ENCODE data around the gene NXPH1. TPM values are rescaled to one million over a fixed set of nuclear protein-coding genes. Genes with fewer than 3 reads are reported as not detected.

NXPH1 gene
- total and polyA plus RNA-seq, 5 experiments from 2014 or later: not detected

DNA sequence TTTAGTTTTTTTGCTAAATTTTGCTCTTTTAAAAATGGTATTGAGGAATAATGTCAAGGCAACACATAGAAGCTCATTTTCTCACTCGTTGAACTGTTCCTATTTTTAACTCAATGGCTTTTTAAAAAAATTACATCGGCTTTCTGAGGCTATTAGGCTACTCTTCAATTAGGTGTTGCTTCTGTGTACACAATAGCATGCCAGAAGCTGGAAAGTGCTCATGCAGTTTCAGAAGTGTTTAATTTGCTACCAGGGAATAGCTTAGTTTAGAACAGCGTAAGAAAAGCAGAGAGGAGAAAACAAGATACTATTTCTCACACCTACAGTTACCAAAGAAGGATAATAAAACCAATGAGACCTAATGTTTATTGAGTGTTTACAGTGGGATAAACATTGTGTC lies 157.4 kb downstream of the NXPH1 start:
- POLR2A ChIA-PET: no interaction called here
- no peaks in the 10 kb centered on the region for H3K4me1 Mint-ChIP-seq
- DNase-seq (no peak), ATAC-seq (no peak)
- H3K4me3 Mint-ChIP-seq: no peak overlapping the region
- H3K27me3 Mint-ChIP-seq: peaks cover 0 to 2% (median 0%) of the 10 kb centered on the region in 5 donors
- no peak overlapping the region for H3K27ac Mint-ChIP-seq
- H3K36me3 Mint-ChIP-seq: no peaks in the 10 kb centered on the region
- H3K9me3 Mint-ChIP-seq: peaks cover 0 to 9% (median 2%) of the 10 kb centered on the region in 9 donors

DNA sequence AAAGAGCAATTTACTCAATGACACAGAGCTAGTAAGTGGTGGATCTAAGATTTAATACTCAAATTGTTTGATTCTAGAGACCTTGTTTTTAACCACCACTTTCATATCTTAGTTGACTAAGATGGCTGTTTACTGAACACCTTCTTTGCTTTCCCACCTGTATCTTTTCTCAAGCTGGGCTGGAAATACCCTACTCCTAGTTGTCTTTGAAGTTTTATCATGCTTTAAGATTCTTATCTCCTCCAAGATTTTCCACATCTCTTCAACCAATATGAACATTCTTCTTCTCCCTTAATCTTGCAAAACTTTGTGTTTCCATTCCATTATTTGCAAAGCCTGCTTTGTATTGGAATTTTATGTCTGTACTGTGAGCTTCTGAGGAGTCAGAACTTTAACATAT lies 157.9 kb downstream of the NXPH1 start:
- H3K9me3 Mint-ChIP-seq: peaks cover 0 to 9% (median 1%) of the 10 kb centered on the region in 9 donors
- H3K4me3 Mint-ChIP-seq: no peak overlapping the region
- DNase-seq (no peak), ATAC-seq (no peak)
- H3K36me3 Mint-ChIP-seq: no peaks in the 10 kb centered on the region
- no peaks in the 10 kb centered on the region for H3K4me1 Mint-ChIP-seq
- H3K27me3 Mint-ChIP-seq: peaks cover 0 to 2% (median 0%) of the 10 kb centered on the region in 5 donors
- H3K27ac Mint-ChIP-seq: no peak overlapping the region
- POLR2A ChIA-PET: no interaction called here

DNA sequence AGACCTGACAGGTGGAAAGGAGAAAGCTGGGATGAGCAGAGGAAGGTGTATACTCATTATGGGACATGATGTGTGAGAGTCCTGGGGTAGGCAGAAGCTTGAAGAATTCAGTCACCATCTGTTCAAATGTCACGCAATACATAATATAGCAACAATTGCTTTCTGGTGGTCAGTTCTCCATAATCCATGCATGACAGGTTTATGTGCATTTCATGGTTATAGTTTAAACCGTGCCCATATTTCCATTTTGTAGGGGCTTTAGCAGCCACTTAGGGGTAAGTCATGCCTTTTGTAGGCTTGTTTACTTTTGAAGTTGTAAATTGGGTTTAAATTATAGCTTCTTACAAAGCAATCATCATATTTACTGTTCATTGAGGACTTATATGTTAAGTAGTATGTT lies 158.8 kb downstream of the NXPH1 start:
- ATAC-seq (no peak), DNase-seq (no peak)
- Mint-ChIP-seq H3K36me3 (no peaks in the 10 kb centered on the region), H3K4me1 (no peaks in the 10 kb centered on the region), H3K4me3 (no peak overlapping the region), H3K27ac (no peak overlapping the region), H3K9me3 (peaks cover 0 to 9% (median 3%) of the 10 kb centered on the region in 9 donors), H3K27me3 (peaks cover 0 to 2% (median 0%) of the 10 kb centered on the region in 5 donors)
- POLR2A ChIA-PET: no interaction called here

DNA sequence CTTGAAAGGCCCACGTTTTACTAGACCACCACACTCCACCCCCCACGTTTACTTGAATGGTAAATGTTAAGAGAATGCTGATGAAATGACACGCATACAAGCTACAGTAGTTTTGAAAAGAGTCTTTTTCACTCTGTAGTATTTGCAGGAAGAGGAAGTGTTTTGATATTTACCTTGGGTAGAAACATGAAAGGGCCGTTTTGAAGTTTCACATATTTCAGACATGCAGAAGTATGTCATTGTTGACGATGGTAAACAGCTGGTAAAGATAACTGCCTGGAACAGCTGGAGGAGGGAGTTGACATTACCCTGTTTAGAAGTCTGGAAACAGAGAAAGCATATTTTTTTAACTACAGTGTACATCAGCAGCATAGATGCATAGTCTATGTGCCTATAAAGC lies 160.7 kb downstream of the NXPH1 start:
- Mint-ChIP-seq H3K4me3 (no peak overlapping the region), H3K27ac (no peak overlapping the region), H3K36me3 (no peaks in the 10 kb centered on the region), H3K4me1 (no peaks in the 10 kb centered on the region), H3K27me3 (no peaks in the 10 kb centered on the region), H3K9me3 (peaks cover 0 to 9% (median 3%) of the 10 kb centered on the region in 9 donors)
- DNase-seq: no peak
- no peak for ATAC-seq
- POLR2A ChIA-PET: no interaction called here

DNA sequence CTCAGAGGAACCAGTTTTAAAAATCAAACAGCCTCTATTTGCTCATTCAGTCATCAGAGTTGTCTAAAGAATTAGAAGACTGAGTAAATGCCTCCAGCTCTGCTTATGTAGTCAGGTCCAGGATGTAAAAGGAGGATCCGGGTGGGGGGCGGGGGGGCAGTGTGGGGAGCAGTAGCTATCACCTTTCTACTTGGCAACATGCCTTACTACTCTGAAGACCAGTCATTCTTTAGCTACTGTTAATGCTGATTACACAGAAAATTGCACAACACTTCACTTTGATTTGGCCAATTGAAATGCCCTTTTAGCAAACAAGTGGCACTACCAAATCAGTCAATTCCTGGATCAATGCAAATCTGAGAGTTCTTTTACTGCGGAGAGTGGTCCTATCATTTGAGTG lies 164.2 kb downstream of the NXPH1 start:
- no peaks in the 10 kb centered on the region for H3K36me3 Mint-ChIP-seq
- peaks cover 0 to 13% (median 4%) of the 10 kb centered on the region in 9 donors for H3K9me3 Mint-ChIP-seq
- no peaks in the 10 kb centered on the region for H3K27me3 Mint-ChIP-seq
- H3K4me3 Mint-ChIP-seq: no peak overlapping the region
- POLR2A ChIA-PET: no interaction called here
- DNase-seq: no peak
- ATAC-seq: no peak
- H3K4me1 Mint-ChIP-seq: no peaks in the 10 kb centered on the region
- no peak overlapping the region for H3K27ac Mint-ChIP-seq

DNA sequence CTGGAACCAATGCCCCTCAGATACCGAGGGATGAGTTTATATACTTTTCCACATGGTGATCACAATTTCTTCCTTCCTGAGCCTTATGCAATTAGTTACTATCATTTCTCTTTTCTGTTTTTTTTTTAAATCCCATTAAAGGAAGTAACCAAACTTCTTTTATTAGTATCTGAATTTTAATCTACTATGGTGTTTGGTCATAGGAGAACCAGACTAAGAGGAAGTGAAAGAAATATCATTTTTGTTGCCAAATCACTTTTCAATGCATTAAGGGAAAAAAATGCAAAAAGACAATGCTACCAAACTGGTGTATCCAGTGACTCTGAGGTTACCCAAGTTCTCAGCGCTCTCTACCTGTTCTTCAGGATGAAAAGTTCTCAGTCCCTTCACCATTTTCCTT lies 167.7 kb downstream of the NXPH1 start:
- Mint-ChIP-seq H3K36me3 (no peaks in the 10 kb centered on the region), H3K27ac (no peak overlapping the region), H3K27me3 (no peaks in the 10 kb centered on the region), H3K4me3 (no peak overlapping the region), H3K9me3 (peaks cover 0 to 13% (median 1%) of the 10 kb centered on the region in 9 donors), H3K4me1 (no peaks in the 10 kb centered on the region)
- no peak for DNase-seq
- no peak for ATAC-seq
- POLR2A ChIA-PET: no interaction called here

DNA sequence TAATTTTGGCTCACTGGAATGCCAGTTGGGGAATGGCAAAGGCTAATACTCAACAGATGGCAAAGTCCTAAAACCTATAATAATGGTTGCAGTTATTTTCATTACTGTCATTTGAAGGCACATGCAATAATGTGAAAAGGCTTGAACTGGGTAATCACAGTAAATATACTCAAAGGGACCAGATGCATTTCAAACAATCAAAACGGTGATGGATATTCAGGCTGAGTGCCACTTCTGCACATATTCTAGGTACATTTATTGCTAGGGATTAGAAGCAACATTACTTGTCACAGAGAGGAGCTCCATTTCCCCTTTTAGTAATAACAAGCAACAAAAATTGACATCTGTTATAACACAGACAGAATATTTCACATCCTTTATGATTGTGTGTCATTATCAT lies 171.8 kb downstream of the NXPH1 start:
- Mint-ChIP-seq H3K9me3 (peaks cover 0 to 9% (median 1%) of the 10 kb centered on the region in 9 donors), H3K27ac (no peak overlapping the region), H3K4me3 (no peak overlapping the region), H3K27me3 (peaks cover 0 to 3% (median 0%) of the 10 kb centered on the region in 5 donors), H3K36me3 (peaks cover 0 to 4% (median 0%) of the 10 kb centered on the region in 3 donors), H3K4me1 (no peaks in the 10 kb centered on the region)
- no peak for ATAC-seq
- POLR2A ChIA-PET: no interaction called here
- no peak for DNase-seq

DNA sequence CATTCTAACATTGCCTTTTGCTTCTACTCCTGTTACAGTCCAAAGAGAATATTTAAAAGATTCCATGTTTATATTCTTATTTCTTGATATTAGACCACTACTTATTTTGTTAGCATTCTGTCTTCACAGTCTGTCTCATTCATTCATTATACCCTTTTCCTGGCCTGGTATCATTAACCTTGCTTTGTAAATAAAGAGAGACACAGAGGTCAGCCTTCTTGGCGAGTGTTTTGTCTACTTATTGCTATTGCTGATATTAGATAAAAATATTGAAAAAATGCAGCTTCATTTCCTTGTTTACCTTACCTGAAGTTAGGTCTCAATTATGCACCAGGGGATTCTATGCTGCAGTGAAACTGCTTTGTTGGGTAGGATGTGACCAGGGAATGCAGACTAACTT lies 179.2 kb downstream of the NXPH1 start:
- H3K9me3 Mint-ChIP-seq: peaks cover 0 to 11% (median 0%) of the 10 kb centered on the region in 9 donors
- peaks cover 0 to 3% (median 0%) of the 10 kb centered on the region in 3 donors for H3K36me3 Mint-ChIP-seq
- ATAC-seq (no peak), DNase-seq (no peak)
- H3K27me3 Mint-ChIP-seq: peaks cover 0 to 2% (median 0%) of the 10 kb centered on the region in 5 donors
- H3K27ac Mint-ChIP-seq: no peak overlapping the region
- POLR2A ChIA-PET: no interaction called here
- H3K4me3 Mint-ChIP-seq: no peak overlapping the region
- no peaks in the 10 kb centered on the region for H3K4me1 Mint-ChIP-seq

DNA sequence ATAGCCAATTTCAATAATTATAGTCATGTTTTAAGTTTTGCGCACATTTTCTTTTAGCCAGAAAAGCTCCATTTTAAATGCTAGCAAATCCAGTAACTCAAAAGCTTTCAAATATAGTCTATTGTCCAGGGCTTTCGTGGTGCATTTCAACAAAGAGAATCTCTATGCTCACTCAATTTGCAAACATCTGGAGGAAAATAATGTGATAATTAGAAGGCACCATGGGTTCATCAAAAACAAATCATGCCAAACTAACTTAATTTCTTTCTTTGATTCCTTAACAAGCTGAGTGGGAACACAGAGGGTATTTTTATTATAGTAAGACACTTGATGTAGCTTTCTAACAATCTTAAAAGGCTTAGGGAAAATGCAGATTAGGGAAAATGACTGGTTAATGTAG lies 179.8 kb downstream of the NXPH1 start:
- H3K27ac Mint-ChIP-seq: no peak overlapping the region
- H3K36me3 Mint-ChIP-seq: no peaks in the 10 kb centered on the region
- H3K4me3 Mint-ChIP-seq: no peak overlapping the region
- ATAC-seq (no peak), DNase-seq (no peak)
- no peaks in the 10 kb centered on the region for H3K4me1 Mint-ChIP-seq
- peaks cover 0 to 7% (median 0%) of the 10 kb centered on the region in 9 donors for H3K9me3 Mint-ChIP-seq
- no peaks in the 10 kb centered on the region for H3K27me3 Mint-ChIP-seq
- POLR2A ChIA-PET: no interaction called here

DNA sequence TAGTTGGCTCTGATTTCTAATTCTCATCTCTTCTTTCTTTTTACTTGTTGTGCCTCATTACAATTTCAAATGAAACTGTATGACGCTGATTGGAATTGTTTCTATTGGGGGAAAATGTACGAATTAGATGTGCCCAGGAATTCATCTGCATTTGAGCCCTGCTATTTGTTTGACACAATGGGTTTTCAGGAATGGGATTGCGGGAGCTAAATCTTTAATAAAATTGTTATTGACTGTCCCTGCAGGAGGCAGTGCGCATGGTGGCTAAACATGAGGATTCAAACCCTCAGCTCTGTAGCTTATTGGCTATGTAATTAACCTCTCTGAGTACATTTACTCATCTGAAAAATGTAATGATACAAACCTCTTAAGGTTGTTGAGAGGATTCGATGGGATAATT lies 181.6 kb downstream of the NXPH1 start:
- DNase-seq (no peak), ATAC-seq (no peak)
- POLR2A ChIA-PET: no interaction called here
- no peaks in the 10 kb centered on the region for H3K27me3 Mint-ChIP-seq
- H3K9me3 Mint-ChIP-seq: peaks cover 0 to 7% (median 0%) of the 10 kb centered on the region in 9 donors
- no peaks in the 10 kb centered on the region for H3K36me3 Mint-ChIP-seq
- H3K27ac Mint-ChIP-seq: no peak overlapping the region
- no peaks in the 10 kb centered on the region for H3K4me1 Mint-ChIP-seq
- H3K4me3 Mint-ChIP-seq: no peak overlapping the region

DNA sequence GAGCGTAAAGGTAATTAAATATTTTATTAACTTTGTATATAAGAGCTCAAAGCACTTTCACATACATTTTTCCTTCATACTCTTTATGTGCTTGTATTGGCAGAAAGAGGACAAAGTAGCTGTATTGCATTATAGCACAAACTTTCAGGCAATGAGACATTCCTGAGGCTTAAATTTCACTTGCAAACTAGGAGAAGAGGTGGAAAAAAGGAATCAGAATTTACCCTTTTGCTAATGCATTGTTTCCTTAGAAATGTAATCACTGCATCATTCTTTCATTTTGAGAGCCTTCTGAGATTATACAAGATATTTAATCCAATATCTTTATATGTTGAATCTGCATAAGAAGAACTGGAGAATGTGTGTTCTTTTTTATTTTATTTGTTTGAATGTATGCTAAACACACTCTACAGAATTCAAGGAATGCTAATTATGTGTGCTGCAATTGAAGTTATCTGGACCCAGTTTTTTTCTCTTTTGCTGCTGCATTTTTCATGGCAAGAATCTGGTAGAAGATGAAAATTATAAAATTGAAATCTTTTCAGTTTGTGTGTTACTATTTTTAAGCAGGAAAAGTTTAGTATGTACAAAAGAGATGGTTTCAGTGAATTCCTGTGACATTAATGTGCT lies 185.1 kb downstream of the NXPH1 start:
- Mint-ChIP-seq H3K27me3 (no peaks in the 10 kb centered on the region), H3K4me1 (no peaks in the 10 kb centered on the region), H3K9me3 (peaks cover 0 to 13% (median 2%) of the 10 kb centered on the region in 9 donors), H3K27ac (no peak overlapping the region), H3K36me3 (no peaks in the 10 kb centered on the region), H3K4me3 (no peak overlapping the region)
- POLR2A ChIA-PET: no interaction called here
- DNase-seq (no peak), ATAC-seq (no peak)

DNA sequence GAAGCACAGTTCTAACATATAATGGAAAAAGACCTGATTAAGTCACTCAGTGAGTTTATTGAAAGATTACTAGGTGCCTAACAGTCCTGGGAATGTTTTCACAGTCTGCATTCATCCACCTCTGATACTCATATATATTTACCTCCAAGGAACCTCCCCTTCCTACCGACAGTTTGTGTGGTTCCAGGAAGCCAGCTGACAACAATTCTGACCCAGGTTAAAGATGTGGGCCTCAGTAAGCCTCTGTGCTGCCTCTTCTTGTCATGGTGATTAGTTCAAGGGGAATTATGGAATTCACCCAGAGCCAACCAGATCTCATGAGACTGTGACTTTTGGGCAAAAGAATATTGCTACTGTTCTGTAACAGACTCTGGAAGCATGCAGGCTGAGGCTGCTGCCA lies 186.8 kb downstream of the NXPH1 start:
- POLR2A ChIA-PET: no interaction called here
- H3K4me3 Mint-ChIP-seq: no peak overlapping the region
- no peak overlapping the region for H3K27ac Mint-ChIP-seq
- ATAC-seq: no peak
- no peaks in the 10 kb centered on the region for H3K27me3 Mint-ChIP-seq
- H3K9me3 Mint-ChIP-seq: peaks cover 0 to 19% (median 2%) of the 10 kb centered on the region in 9 donors
- no peaks in the 10 kb centered on the region for H3K36me3 Mint-ChIP-seq
- no peaks in the 10 kb centered on the region for H3K4me1 Mint-ChIP-seq
- DNase-seq: no peak

DNA sequence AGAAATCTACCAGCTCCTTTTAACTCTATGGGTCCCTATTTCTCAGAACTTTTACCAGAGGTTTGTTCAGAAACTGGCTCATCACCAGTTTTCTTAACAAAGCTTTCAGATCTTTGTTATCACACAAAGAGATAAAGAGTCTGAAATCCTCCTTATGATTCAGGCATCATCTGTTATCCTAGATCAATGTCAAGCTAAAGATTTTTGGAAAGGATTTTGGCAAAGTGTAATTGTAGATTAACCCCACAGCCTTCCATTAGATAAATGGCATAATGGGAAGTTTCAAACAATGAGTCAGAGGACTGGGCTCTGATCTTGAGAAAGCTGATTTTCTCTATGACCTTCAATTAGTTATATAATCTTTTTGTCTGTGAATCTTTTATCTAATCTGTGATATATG lies 192.2 kb downstream of the NXPH1 start:
- Mint-ChIP-seq H3K4me1 (no peaks in the 10 kb centered on the region), H3K27me3 (peaks cover 0 to 3% (median 0%) of the 10 kb centered on the region in 5 donors), H3K27ac (no peak overlapping the region), H3K4me3 (no peak overlapping the region), H3K9me3 (peaks cover 0 to 20% (median under 1%) of the 10 kb centered on the region in 9 donors), H3K36me3 (no peaks in the 10 kb centered on the region)
- DNase-seq (no peak), ATAC-seq (no peak)
- POLR2A ChIA-PET: no interaction called here

DNA sequence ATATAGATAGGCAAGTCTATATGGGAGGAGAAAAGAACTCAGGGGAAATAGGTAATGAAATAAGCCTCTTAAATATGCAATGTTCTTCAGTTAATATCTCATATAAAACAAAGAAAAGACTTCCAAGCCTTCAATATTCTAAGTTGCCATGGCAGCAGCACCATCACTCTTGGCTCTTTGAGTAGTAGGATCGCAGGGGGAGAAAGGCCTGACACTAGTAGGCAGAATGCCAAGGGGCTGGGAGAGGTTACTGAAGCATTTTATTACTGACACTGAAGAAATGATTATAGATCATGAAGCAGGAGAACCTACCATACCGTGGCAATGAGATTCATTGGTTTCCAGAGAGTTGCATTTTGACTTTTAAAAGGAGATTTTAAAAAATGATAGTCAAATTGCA lies 193.9 kb downstream of the NXPH1 start:
- POLR2A ChIA-PET: no interaction called here
- Mint-ChIP-seq H3K36me3 (no peaks in the 10 kb centered on the region), H3K27me3 (peaks cover 0 to 3% (median 0%) of the 10 kb centered on the region in 5 donors), H3K4me1 (no peaks in the 10 kb centered on the region), H3K27ac (no peak overlapping the region), H3K9me3 (peaks cover 0 to 20% (median 2%) of the 10 kb centered on the region in 9 donors), H3K4me3 (no peak overlapping the region)
- ATAC-seq (no peak), DNase-seq (no peak)
